HEK293 (cell line): Measurements from ENCODE around the gene TOP3B.

ENCODE experiments used
- CTCF ChIA-PET: fragments of 350-600 bp; formaldehyde crosslinking; extraction: SDS; loops from one replicate; lab custom pipeline; 2021; ENCODE audit warnings: antibody characterized with exemption; lab: Yijun Ruan, JAX
- POLR2A ChIA-PET: fragments of 300-600 bp; formaldehyde crosslinking; extraction: SDS; loops from one replicate; lab custom pipeline; 2020; ENCODE audit warnings: antibody characterized with exemption, inconsistent platforms; lab: Yijun Ruan, JAX
- H3K27ac ChIP-seq: fragments of 200-500 bp; sonication (Bioruptor generic); 2 replicates; pipeline ENCODE4 v1.5.1; 2014; ENCODE audit warnings: low read depth, low read length, control low read depth, inconsistent platforms; ENCODE audit errors: extremely low read depth
- H3K36me3 ChIP-seq, 2 experiments: fragments of 200-500 bp in 1 of 2; sonication (Bioruptor generic) in 1 of 2; 1 replicate in 1 of 2; 2 replicates in 1 of 2; pipeline ENCODE4 v1.5.1; 2014 to 2017; ENCODE audit warnings: inconsistent platforms in 2 of 2, low read length in 2 of 2; ENCODE audit not compliant: control insufficient read depth in 2 of 2, insufficient read depth in 1 of 2
- H3K4me1 ChIP-seq: fragments of 200-500 bp; sonication (Bioruptor generic); 2 replicates; pipeline ENCODE4 v1.5.1; 2014; ENCODE audit warnings: mild to moderate bottlenecking, low read length, inconsistent platforms; ENCODE audit not compliant: control insufficient read depth, insufficient read depth
- H3K4me3 ChIP-seq: 2 replicates; pipeline ENCODE4 v1.5.1; 2011; ENCODE audit warnings: low read depth, mild to moderate bottlenecking, control low read depth, low read length, moderate library complexity
- H3K9me3 ChIP-seq: fragments of 200-500 bp; sonication (Bioruptor generic); 2 replicates; pipeline ENCODE4 v1.5.1; 2014; ENCODE audit warnings: low read depth, low read length, inconsistent platforms; ENCODE audit not compliant: control insufficient read depth, insufficient read depth
- ATF2 ChIP-seq: fragments of 450-650 bp; formaldehyde crosslinking; IDR thresholded peaks from 2 replicates; pipeline ENCODE4 v1.5.1; 2016; ENCODE audit warnings: missing biosample characterization, missing genetic modification characterization, low read depth
- BCL11B ChIP-seq: fragments of 450-650 bp; formaldehyde crosslinking; IDR thresholded peaks from 2 replicates; pipeline ENCODE4 v1.5.1; 2016; ENCODE audit warnings: low read depth, missing biosample characterization, missing genetic modification characterization
- BCL6B ChIP-seq: fragments of 450-650 bp; formaldehyde crosslinking; IDR thresholded peaks from 2 replicates; pipeline ENCODE4 v1.5.1; 2017; ENCODE audit warnings: missing biosample characterization, missing genetic modification characterization
- EGR2 ChIP-seq: fragments of 450-650 bp; formaldehyde crosslinking; IDR thresholded peaks from 2 replicates; pipeline ENCODE4 v1.5.1; 2016; ENCODE audit warnings: low read depth, missing biosample characterization, missing genetic modification characterization
- PRDM4 ChIP-seq: fragments of 450-650 bp; formaldehyde crosslinking; IDR thresholded peaks from 2 replicates; pipeline ENCODE4 v1.5.1; 2017; ENCODE audit warnings: missing biosample characterization, missing genetic modification characterization
- SP3 ChIP-seq: fragments of 450-650 bp; formaldehyde crosslinking; IDR thresholded peaks from 2 replicates; pipeline ENCODE4 v1.5.1; 2016; ENCODE audit warnings: missing biosample characterization, missing genetic modification characterization
- ZBTB21 ChIP-seq: fragments of 450-650 bp; formaldehyde crosslinking; IDR thresholded peaks from 2 replicates; pipeline ENCODE4 v1.5.1; 2017; ENCODE audit warnings: missing biosample characterization, missing genetic modification characterization
- ZFP41 ChIP-seq: fragments of 450-650 bp; formaldehyde crosslinking; IDR thresholded peaks from 2 replicates; pipeline ENCODE4 v1.5.1; 2016; ENCODE audit warnings: missing biosample characterization, missing genetic modification characterization, borderline replicate concordance
- ZIC2 ChIP-seq: fragments of 450-650 bp; formaldehyde crosslinking; IDR thresholded peaks from 2 replicates; pipeline ENCODE4 v1.5.1; 2016; ENCODE audit warnings: missing biosample characterization, missing genetic modification characterization
- ZNF112 ChIP-seq: fragments of 450-650 bp; formaldehyde crosslinking; IDR thresholded peaks from 2 replicates; pipeline ENCODE4 v1.5.0; 2017; ENCODE audit warnings: missing biosample characterization, missing genetic modification characterization
- ZNF274 ChIP-seq, 2 experiments: fragments of 200-500 bp in 1 of 2; fragments of 450-650 bp in 1 of 2; sonication (Bioruptor generic) in 1 of 2; formaldehyde crosslinking in 1 of 2; IDR thresholded peaks; 2 replicates each; pipeline versions ENCODE4 v1.5.1 to v1.6.1; 2014 to 2016; ENCODE audit warnings: borderline replicate concordance in 1 of 2, inconsistent platforms in 1 of 2, low read length in 1 of 2, missing biosample characterization in 1 of 2, missing genetic modification characterization in 1 of 2
- ZNF394 ChIP-seq: fragments of 450-650 bp; formaldehyde crosslinking; IDR thresholded peaks from 2 replicates; pipeline ENCODE4 v1.5.1; 2016; ENCODE audit warnings: missing biosample characterization, missing genetic modification characterization, mild to moderate bottlenecking, moderate library complexity, borderline replicate concordance
- ZNF488 ChIP-seq: fragments of 450-650 bp; formaldehyde crosslinking; IDR thresholded peaks from 2 replicates; pipeline ENCODE4 v1.5.1; 2016; ENCODE audit warnings: missing biosample characterization, missing genetic modification characterization
- ZNF561 ChIP-seq: fragments of 450-650 bp; IDR thresholded peaks from 2 replicates; pipeline ENCODE4 v1.5.1; 2018; ENCODE audit warnings: missing biosample characterization, missing genetic modification characterization, borderline replicate concordance
- ZNF645 ChIP-seq: fragments of 450-650 bp; formaldehyde crosslinking; IDR thresholded peaks from 2 replicates; pipeline ENCODE4; 2016; ENCODE audit warnings: missing biosample characterization, missing genetic modification characterization

TOP3B gene

GRCh38 chr22:22023581-22024137 lies 41.1 kb upstream of the TOP3B start:
- Histone ChIP-seq H3K27ac (no peak overlapping the region), H3K9me3 (no peaks in the 10 kb centered on the region), H3K36me3 (no peaks in the 10 kb centered on the region), H3K4me3 (no peak overlapping the region), H3K4me1 (no peaks in the 10 kb centered on the region)
- ChIA-PET CTCF (interaction anchor here (0.6 kb wide), 1 partner anchor 155 kb away, joined by 3 read pairs; no protein-coding TSS in a partner anchor), POLR2A (no interaction called here)
- no peak for TF ChIP-seq BCL6B (tag by site-specific recombination)
- no peak for TF ChIP-seq ZNF561 (tag by site-specific recombination)
- no peak for TF ChIP-seq ZIC2 (tag by site-specific recombination)
- no peak for TF ChIP-seq BCL11B (tag by site-specific recombination)
- no peak for TF ChIP-seq PRDM4 (tag by site-specific recombination)
- TF ChIP-seq ZNF645 (tag by site-specific recombination) = no peak
- no peak for TF ChIP-seq ZFP41 (tag by site-specific recombination)
- no peak for TF ChIP-seq ZNF274 (IDR thresholded peaks at IDR 0.05; ENCODE audit: low read length)
- no peak for TF ChIP-seq ZNF274 (tag by site-specific recombination; IDR thresholded peaks at IDR 0.05; ENCODE audit: borderline replicate concordance)
- no peak for TF ChIP-seq ZBTB21 (tag by site-specific recombination)
- no peak for TF ChIP-seq ZNF488 (tag by site-specific recombination)
- no peak for TF ChIP-seq ZNF394 (tag by site-specific recombination)
- TF ChIP-seq ZNF112 (tag by site-specific recombination) = no peak

- TF ChIP-seq EGR2 (tag by site-specific recombination) = 0 out of 2 replicates have a peak, but pooled peaks have one; percentile 7
- no peak for TF ChIP-seq ATF2 (tag by site-specific recombination)
- TF ChIP-seq SP3 (tag by site-specific recombination) = no peak
- no peak for TF ChIP-seq PRDM4 (tag by site-specific recombination)
- CTCF ChIA-PET = interaction anchor here (0.6 to 1.1 kb wide), 2 partner anchors 14 to 156 kb away, joined by 3 read pairs; no protein-coding TSS in a partner anchor
- Histone ChIP-seq H3K4me3 (no peak overlapping the region), H3K9me3 (no peaks in the 10 kb centered on the region), H3K36me3 (no peaks in the 10 kb centered on the region), H3K4me1 (no peaks in the 10 kb centered on the region), H3K27ac (no peak overlapping the region)
- POLR2A ChIA-PET = interaction anchor here (0.6 kb wide), 1 partner anchor 81 kb away, joined by 9 read pairs; no protein-coding TSS in a partner anchor
Observed at GRCh38 chr22:22022947-22023534, 40.5 kb upstream of the TOP3B start.
